ENCODE data around the gene CPTP. TPM values are rescaled to one million over a fixed set of nuclear protein-coding genes. Genes with fewer than 3 reads are reported as not detected.

The CPTP gene
- total RNA-seq, 1 experiment from 2014 or later = 14.0 TPM

GRCh38 chr1:1307923-1308755 is 16.5 kb upstream of the CPTP start, which contains the start of the genes ACAP3 and PUSL1:
ACAP3 (minus strand) TSS chr1:1307930; CDS start chr1:1307815, 115 bp downstream.
PUSL1 (plus strand) TSS chr1:1308597; CDS start chr1:1308644, 47 bp downstream.
- Histone ChIP-seq H3K23me2 (ENCODE audit: insufficient read length, low read depth, low read length, poor library complexity, severe bottlenecking) (peaks cover 15% of the 10 kb centered on the region), H4K5ac (ENCODE audit: insufficient read length, low read depth, low read length) (no peak within 1 kb of the TSS), H4K8ac (replicated peaks; ENCODE audit: insufficient read length, low read depth, low read length) (no peak within 1 kb of the TSS), H3K79me2 (ENCODE audit: insufficient read depth, low read length) (no peaks in the 10 kb centered on the region), H3K18ac (ENCODE audit: insufficient read length, low read depth, low read length) (no peak within 1 kb of the TSS), H2BK12ac (ENCODE audit: insufficient read length, low read depth, low read length) (no peak within 1 kb of the TSS), H4K91ac (ENCODE audit: insufficient read length, low read depth, low read length) (no peak within 1 kb of the TSS), H2BK5ac (ENCODE audit: insufficient read length, low read length) (no peak within 1 kb of the TSS), H3K23ac (ENCODE audit: insufficient read length, low read depth, low read length) (no peak within 1 kb of the TSS), H3K27ac (ENCODE audit: insufficient read length, low read depth, low read length) (no peak within 1 kb of the TSS), H4K20me1 (ENCODE audit: control insufficient read depth, insufficient read depth, insufficient read length) (no peaks in the 10 kb centered on the region), H3K79me1 (ENCODE audit: insufficient read depth, low read depth, low read length, poor library complexity, severe bottlenecking) (no peaks in the 10 kb centered on the region), H3K9me3 (ENCODE audit: control insufficient read depth, low read depth, low read length) (no peaks in the 10 kb centered on the region), H3K56ac (ENCODE audit: insufficient read length, low read depth, low read length) (no peak within 1 kb of the TSS), H3T11ph (ENCODE audit: low read length) (no peak within 1 kb of the TSS), H2BK15ac (ENCODE audit: low read depth, low read length) (no peak within 1 kb of the TSS), H3K14ac (ENCODE audit: insufficient read depth, low read length) (no peak within 1 kb of the TSS; the same call in 1 of the 2 replicates), H3K4me1 (ENCODE audit: insufficient read depth, low read length) (peaks cover 5% of the 10 kb centered on the region; the same call in 1 of the 2 replicates), H2AK5ac (ENCODE audit: insufficient read length, low read length) (no peak within 1 kb of the TSS), H2BK20ac (ENCODE audit: low read depth, low read length, poor library complexity, severe bottlenecking) (no peak within 1 kb of the TSS), H3K4me2 (ENCODE audit: insufficient read depth, insufficient read length, low read length) (peak within 1 kb of the TSS; percentile 46), H2AFZ (ENCODE audit: low read length) (no peak within 1 kb of the TSS), H3K9ac (ENCODE audit: extremely low read depth, insufficient read length, low read length) (peak within 1 kb of the TSS; percentile 33), H3K4ac (ENCODE audit: low read depth, low read length) (no peak within 1 kb of the TSS), H3K27me3 (ENCODE audit: insufficient read depth, low read length) (no peaks in the 10 kb centered on the region), H2BK120ac (ENCODE audit: low read depth, low read length, poor library complexity, severe bottlenecking) (no peak within 1 kb of the TSS)
- Mint-ChIP-seq H3K4me1 (peaks cover 18 to 31% of the 10 kb centered on the region in 2 experiments), H3K9me3 (no peaks in the 10 kb centered on the region; a peak in 1 of 5 replicates), H3K27me3 (ENCODE audit: low read depth) (peaks cover 3% of the 10 kb centered on the region; the same call in 1 of the 2 replicates), H3K36me3 (ENCODE audit: insufficient read depth in 1 of 3, low read depth in 3 of 3) (peaks cover 0 to 18% (median 12%) of the 10 kb centered on the region in 3 experiments; a peak in 6 of 7 replicates), H3K27ac (peak within 1 kb of the TSS in 1 of 3 experiments; percentile 77; a peak in 1 of 7 replicates), H3K4me3 (peak within 1 kb of the TSS; percentile 80 to 86)
- TF ChIP-seq CTCF (conservative IDR thresholded peaks at IDR 0.05) = no peak
- no CpG with 5 or more reads among the region's 131 CpGs for WGBS (ENCODE audit: extremely low coverage, insufficient read length, low lambda C conversion rate)
- DNase-seq = peak; percentile 83
